Lower leg skin (tissue), 3 donors: ENCODE measurements around the gene SLC48A1.

Source experiments
- POLR2A ChIP-seq, 2 donors: fragments of 450-650 bp; IDR thresholded peaks; one replicate each; pipeline ENCODE4 v1.6.1; 2016 to 2017; ENCODE audit warnings: antibody characterized with exemption in 2 of 2, mild to moderate bottlenecking in 1 of 2, moderate library complexity in 1 of 2
- TF ChIP-seq, protein P1 (sequence below), 3 donors: fragments of 450-650 bp; IDR thresholded peaks; one replicate each; pipeline ENCODE4 v1.5.1; 2016; ENCODE audit warnings: antibody characterized with exemption in 3 of 3, mild to moderate bottlenecking in 3 of 3, moderate library complexity in 2 of 3

DNA sequence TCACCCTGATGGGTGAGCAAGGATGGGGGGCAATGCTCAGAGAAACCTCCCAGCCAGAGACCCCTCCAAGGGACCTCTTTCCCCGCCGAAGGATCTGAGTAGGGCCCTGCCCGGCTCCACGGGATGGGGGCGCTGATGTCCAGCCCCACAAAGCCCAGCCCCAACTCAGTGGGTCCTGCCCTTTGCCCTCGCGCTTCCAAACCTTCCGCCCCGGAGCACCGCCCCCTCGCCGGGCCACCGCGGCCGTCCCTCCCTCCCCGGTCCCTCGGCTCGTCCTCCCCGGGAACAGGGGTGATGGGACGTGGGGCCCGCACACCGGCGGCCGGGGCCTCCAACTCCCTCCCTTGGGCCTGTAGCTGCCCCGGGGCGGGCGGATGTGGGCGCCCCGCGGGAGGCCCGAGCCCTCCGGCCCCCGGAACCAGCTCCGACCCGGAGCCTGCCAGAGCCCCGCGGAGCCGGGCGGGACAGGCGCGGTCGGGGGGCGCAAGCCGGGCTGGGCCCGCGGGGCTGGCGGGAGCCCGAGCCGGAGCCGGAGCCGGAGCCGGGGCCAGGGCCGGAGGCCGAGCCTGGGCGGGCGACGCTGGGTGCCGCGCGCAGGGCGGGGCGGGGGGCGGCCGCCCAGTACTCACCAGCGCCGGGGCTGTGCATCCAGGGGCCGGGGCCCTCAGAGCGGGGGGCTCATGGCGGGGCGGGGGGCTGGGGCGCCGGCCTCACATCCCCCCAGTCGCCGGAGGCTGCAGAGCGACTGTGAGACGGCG lies 46.3 kb downstream of the SLC48A1 start:
- TF ChIP-seq, protein P1, sequence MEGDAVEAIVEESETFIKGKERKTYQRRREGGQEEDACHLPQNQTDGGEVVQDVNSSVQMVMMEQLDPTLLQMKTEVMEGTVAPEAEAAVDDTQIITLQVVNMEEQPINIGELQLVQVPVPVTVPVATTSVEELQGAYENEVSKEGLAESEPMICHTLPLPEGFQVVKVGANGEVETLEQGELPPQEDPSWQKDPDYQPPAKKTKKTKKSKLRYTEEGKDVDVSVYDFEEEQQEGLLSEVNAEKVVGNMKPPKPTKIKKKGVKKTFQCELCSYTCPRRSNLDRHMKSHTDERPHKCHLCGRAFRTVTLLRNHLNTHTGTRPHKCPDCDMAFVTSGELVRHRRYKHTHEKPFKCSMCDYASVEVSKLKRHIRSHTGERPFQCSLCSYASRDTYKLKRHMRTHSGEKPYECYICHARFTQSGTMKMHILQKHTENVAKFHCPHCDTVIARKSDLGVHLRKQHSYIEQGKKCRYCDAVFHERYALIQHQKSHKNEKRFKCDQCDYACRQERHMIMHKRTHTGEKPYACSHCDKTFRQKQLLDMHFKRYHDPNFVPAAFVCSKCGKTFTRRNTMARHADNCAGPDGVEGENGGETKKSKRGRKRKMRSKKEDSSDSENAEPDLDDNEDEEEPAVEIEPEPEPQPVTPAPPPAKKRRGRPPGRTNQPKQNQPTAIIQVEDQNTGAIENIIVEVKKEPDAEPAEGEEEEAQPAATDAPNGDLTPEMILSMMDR (IDR thresholded peaks at IDR 0.05), result no peak
- no peak for TF ChIP-seq POLR2A (IDR thresholded peaks at IDR 0.05)
